NCI-H460 (cell line): Measurements from ENCODE around the gene NR2F2. TPM values are rescaled to one million over a fixed set of nuclear protein-coding genes. Genes with fewer than 3 reads are reported as not detected.
A peak's percentile ranks its signal among the peaks of the same experiment; 100 is the strongest.

ENCODE experiments used
- DNase-seq: peaks from one replicate; pipeline ENCODE4 v3.0.0-alpha.2; 2016; ENCODE audit warnings: low read depth; ENCODE audit errors: extremely low read depth
- total RNA-seq: library from RNA; depleted of rRNA; stranded (reverse); fragments of >200 nt; shearing (Covaris generic); gene quantifications from 2 replicates; pipeline ENCODE4 v1.2.3, GENCODE V29; 2014

The NR2F2 gene
- total RNA-seq, 1 experiment from 2014 or later = 6.4 TPM

DNA sequence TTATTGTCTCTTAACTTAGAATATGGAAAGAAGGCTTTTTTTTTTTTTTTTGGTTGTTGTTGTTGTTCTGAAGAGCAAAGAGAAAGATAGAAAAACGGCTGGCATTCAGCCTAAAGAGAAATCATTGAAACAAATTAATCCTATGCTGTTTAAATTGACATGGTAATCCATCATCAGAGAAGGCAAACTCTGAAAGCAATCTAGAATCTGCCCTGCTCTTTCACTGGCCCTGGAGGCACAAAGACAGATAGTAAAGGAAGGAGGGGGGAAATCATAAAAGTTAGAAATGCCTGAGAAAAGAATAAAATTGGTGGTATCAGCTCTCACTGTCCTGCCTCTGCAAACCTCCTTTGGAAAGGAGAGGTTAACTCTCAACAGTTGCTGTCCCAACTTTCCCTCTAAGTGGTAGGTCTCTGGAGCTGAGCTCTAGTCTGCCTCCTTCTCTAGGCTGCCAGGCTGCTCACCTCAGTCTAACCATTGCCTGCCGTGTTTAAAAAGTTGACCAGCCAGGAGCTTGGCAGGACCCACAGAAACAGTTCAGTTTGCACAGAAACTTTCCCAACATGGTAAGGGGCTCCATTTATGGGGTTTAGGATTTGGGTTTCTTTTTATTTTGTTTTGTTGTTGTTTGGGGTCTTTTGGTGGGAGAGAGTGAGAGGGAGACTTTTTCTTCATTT, 13.4 kb upstream of the NR2F2 start:
- DNase-seq = no peak

DNA sequence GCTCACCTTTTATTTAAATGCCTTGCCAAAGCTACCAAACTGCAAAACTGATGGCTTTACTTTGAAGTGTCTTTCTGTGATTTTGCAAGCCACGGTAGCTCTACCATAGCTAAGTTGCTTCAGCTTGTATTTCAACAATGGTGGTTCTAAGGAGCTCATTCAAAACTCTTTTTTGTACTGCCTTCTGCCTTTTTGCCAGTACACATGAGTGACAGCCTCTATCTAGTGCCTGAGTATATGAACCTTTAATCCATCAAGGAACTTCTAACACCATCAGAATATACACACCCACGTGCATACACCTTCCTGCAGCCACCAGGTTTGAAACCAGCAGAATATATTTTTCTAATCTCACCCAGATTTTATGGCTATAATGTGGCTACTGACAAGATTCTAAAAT, 10.4 kb upstream of the NR2F2 start:
- no peak for DNase-seq

GRCh38 chr15:96320703-96321638, 9.5 kb upstream of the NR2F2 start:
- DNase-seq = no peak

- no peak for DNase-seq
Observed at GRCh38 chr15:96321639-96322535, 8.6 kb upstream of the NR2F2 start.

DNA sequence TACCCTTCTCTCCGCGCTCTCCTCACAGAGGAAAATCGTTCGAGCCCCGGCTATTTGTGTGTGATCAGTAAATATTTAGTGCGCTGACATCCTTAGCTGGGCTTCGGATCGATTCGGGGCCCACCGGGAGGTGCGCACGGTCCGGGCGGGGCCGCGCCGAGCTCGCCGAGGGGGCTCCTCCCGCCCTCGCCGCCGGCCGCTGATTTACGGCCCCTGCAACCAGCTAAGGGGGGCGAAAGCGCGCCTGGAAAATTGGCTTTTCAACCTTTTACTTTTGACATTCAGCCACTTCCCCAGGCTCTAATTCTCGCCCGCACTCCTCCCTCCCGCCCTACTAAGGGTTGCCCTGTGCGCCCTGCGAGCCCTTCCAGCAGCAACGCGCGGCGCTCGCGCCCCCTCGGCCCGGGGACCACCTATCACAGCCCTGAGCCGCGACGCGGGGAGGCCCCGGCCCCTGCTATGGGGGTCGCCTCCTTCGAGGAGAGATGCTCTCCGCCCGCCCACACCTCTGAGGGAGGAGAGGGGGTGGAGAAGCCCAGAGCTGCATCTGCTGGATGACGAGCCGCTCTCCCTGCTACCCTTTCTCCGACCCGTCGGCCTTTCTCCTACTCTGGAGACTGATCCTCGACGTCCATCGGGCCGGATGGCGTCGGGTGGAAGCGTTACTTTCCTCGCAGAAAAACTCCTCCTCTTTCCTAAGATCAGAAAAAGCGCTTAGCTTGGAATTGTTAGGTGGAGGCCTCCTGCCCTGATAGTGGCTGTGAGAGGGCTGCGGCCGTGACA, 7.8 kb upstream of the NR2F2 start:
- DNase-seq = no peak

DNA sequence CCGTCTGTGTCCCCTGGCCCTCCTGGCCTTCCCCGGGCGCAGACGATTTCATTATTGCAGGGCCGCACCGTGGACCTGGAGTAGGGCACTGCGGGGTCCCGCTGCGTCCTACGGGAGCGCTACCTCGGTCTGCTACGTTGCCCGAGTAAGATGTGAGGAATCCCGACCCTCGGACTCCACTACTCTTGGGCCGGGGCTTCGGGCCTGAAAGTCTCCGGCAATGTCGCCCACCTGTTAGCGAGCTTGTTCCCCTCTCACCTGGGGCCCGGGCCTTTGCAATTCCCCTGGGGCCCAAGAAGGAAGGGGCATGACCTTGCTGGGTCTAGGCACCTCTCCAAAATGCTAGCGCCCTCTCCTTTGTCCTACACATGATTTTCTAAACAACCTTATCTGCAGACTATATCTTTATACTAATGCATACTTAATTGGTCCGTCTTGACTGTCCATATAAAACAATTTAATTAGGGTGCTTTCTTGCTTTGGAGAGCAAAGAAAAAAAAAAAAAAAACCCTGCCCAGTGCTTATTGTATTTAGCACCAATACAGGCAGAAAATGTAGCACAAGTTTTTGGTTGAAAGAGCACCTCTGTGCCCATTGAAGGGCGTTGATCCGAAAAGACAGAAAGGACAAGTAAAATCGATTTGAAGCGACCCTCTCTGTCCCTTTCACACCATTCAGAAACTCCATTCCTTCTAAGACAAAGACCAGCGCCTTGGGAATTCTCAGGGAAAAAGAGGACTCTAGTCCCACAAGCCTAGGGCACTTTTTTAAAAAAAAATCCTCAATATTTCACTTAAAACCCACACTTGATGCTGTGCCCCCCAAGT, 7.0 kb upstream of the NR2F2 start:
- DNase-seq = no peak

DNA sequence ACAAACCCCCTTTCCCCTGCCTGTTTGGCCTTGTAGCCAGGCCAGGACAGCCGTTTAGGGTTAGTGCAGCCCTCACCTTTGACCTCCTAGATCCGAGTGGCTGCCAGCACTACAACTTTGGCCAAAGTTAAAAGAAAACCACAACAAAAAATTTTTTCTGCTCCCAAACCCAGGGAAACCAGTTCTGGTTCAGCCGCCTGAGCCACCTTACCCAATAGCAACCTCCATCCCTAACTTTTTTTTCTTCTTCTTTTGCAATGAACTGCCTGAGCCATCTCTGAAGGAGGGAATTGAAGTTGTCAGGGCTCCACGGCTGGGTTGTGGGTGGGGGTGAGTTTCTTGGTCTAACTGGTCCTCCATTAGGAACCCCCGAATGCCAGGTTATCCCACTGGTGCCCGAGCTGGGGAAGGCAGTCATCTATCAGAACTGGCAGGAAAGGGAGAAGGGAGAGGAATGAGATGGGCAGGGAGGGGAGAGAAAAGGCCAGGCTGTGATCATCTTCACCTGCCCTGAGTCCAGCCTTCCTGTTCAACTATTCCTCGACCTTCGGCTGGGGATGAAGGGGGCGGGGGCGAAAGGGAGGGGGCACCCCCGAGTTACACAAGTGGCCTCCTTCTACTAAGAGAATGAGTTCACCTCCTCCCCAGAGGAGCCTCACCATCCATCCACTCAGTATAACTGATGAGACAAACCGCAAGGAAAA, 6.2 kb upstream of the NR2F2 start:
- no peak for DNase-seq

DNA sequence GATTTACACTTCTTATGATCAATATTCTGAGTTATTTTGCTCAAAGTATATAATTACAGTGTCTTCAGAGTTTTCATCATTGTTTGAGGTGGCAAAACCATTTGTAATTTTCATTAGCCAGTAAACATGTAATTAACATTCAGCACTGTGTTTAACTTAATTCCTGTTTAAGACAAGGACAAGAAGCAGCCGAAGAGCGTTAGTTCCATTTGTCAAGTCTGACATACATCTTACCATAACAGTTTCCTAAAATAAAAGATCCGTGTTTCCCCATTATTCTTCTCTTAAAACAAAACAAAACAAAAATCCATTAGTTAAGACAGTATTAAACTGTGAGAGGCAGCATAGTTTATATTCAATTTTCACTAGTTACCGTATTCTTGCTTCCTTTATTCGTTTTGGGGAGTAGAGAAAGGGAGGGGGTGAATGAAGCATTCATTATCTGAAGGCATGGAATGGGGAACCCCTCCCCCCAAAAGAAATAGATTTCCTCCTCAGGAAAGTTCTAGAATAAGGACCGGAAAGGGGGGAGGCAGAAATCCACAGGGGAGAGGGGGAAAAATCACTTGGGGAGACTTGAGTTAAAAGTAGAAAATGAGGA, 5.5 kb upstream of the NR2F2 start:
- DNase-seq = no peak

DNA sequence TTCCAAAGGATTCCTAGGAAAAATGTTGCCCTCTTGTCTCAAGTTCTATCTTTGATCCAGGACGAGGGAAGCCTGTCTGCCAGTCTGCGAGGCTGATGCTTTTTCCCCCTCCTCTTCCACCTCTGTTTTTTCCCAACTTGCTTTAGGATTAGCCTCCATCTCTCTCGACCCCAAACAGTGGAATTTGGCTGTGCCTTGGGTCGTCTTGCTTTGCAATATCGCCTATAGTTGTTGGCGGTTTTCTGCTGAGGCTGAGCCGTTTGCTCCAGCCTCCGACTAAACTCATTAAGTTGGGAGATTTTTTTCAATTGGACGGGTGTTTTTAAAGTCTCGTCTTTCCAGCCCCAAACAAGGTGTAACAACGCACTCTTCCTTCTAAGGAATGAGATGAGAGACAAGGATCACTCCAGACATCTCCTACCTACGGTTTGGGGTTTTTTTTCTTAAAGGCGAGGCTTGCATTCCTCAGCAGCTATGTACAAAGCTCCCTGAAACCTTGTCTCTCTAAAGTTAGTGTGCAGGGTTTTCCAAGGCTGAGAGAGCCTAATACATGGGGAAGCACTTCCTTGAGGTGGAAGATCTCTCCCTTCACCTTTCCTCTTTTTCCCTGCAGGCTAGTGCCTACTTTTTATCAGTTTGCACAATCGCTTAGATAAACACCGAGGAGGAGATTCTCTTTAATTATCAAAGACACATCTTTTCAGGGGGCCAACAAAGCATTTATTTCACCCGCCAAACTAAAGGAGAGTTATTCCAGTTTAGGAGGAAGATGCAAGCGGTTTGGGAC, 4.8 kb upstream of the NR2F2 start:
- no peak for DNase-seq

DNA sequence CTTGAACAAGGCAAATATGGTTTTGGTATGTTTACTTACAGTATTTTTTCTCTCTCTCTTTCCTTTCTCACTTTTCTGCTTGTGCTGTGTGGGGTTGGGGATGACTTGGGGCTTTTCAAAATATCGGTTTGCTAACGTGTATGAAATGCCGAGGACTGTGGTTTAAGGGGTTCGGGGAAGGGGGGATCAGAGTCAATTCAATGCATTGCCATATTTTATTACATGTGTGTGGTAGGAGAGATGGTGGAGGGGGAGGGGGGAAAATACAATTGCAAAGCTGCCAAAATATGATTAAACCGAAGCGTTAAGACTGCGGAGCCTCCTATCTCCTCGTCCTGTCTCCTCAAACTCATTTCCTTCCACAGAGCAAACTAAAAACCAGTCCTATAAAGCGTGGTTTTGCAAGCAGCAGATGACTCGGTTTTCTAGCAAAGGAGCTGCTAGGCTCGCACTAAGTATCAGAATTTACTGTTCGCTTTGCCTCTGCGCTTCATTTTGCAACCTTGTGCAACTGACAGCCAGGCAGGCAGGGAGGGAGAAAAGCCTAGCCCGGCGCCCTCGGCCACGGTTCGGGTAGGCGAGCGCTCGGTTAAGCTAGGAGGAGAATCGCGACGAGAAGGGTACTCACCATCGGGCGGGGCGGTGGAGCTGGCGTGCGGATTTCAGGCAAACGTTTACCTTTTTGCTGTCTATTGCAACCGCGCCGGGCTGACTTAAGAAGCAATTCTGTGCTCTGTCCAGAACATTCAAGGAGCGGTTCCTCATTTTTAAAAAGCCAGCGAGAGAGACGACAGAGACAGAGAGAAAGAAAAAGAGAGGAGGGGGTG, 4.0 kb upstream of the NR2F2 start:
- no peak for DNase-seq

- DNase-seq = peak; percentile 84
Observed at GRCh38 chr15:96327155-96327741, 3.3 kb upstream of the NR2F2 start.

- DNase-seq = no peak
Observed at GRCh38 chr15:96328181-96328876, 2.2 kb upstream of the NR2F2 start.

- no peak for DNase-seq
Observed at GRCh38 chr15:96328877-96329195, 1.7 kb upstream of the NR2F2 start.

- no peak for DNase-seq
Observed at GRCh38 chr15:96329403-96329981, 1.0 kb upstream of the NR2F2 start.

GRCh38 chr15:96330064-96330449, 443 bp upstream of the NR2F2 start:
- peak; percentile 64 for DNase-seq
